ENCODE data around the gene CCDC197.

GRCh38 chr14:93993382-93993781 is 3.7 kb upstream of the CCDC197 start:
- TF ChIP-seq CTCF (IDR thresholded peaks at IDR 0.05) (no peak), EZH2 (IDR thresholded peaks at IDR 0.05; ENCODE audit: borderline replicate concordance, insufficient read depth, low read depth, low read length, poor library complexity, severe bottlenecking) (no peak)

Data from B cell (primary cell).